Neural crest cell (in vitro differentiated cells): Measurements from ENCODE around the gene ARL4D. TPM values are rescaled to one million over a fixed set of nuclear protein-coding genes. Genes with fewer than 3 reads are reported as not detected.

ENCODE experiments used
- DNase-seq: peaks from one replicate; pipeline ENCODE4 v3.0.0; 2021; ENCODE audit warnings: low read depth, mixed read lengths, low spot score
- H3K27ac Mint-ChIP-seq: one replicate; pipeline ENCODE4 v1.8.0; 2021; ENCODE audit warnings: mild to moderate bottlenecking, mixed read lengths; ENCODE audit not compliant: unreplicated experiment
- H3K27me3 Mint-ChIP-seq: 2 replicates; pipeline ENCODE4 v1.8.0; 2021; ENCODE audit warnings: low read depth, mild to moderate bottlenecking, mixed read lengths
- H3K36me3 Mint-ChIP-seq: 2 replicates; pipeline ENCODE4 v1.8.0; 2021; ENCODE audit warnings: low read depth, mild to moderate bottlenecking, mixed read lengths
- H3K4me1 Mint-ChIP-seq: 2 replicates; pipeline ENCODE4 v1.8.0; 2021; ENCODE audit warnings: mixed read lengths
- H3K4me3 Mint-ChIP-seq: one replicate; pipeline ENCODE4 v1.8.0; 2021; ENCODE audit warnings: mild to moderate bottlenecking, mixed read lengths
- H3K9me3 Mint-ChIP-seq: 2 replicates; pipeline ENCODE4 v1.8.0; 2021; ENCODE audit warnings: mixed read lengths
- CTCF ChIP-seq: fragments of 200-600 bp; sonication (generic); conservative IDR thresholded peaks from 2 replicates; pipeline ENCODE4 v1.5.0; 2021; ENCODE audit warnings: antibody characterized with exemption, mild to moderate bottlenecking
- total RNA-seq: library from RNA; stranded (reverse); gene quantifications from 2 replicates; pipeline ENCODE4 v1.2.1, GENCODE V29; 2021

Gene ARL4D
- total RNA-seq, 1 donor from 2014 or later = 13.8 TPM

- Mint-ChIP-seq H3K4me3 (no peak overlapping the region), H3K36me3 (peaks cover 5% of the 10 kb centered on the region), H3K4me1 (no peaks in the 10 kb centered on the region), H3K27ac (no peak overlapping the region), H3K9me3 (peaks cover 2% of the 10 kb centered on the region), H3K27me3 (no peaks in the 10 kb centered on the region)
- TF ChIP-seq CTCF = no peak
- DNase-seq = no peak
These were observed 18.5 kb upstream of the ARL4D start for GRCh38 chr17:43380307-43380706.

GRCh38 chr17:43381204-43381603 lies 17.6 kb upstream of the ARL4D start:
- Mint-ChIP-seq H3K27ac (no peak overlapping the region), H3K9me3 (peaks cover 2% of the 10 kb centered on the region), H3K36me3 (peaks cover 5% of the 10 kb centered on the region), H3K27me3 (no peaks in the 10 kb centered on the region), H3K4me3 (no peak overlapping the region), H3K4me1 (no peaks in the 10 kb centered on the region)
- no peak for TF ChIP-seq CTCF
- no peak for DNase-seq

GRCh38 chr17:43381621-43382020 lies 17.2 kb upstream of the ARL4D start:
- peaks cover 5% of the 10 kb centered on the region for H3K36me3 Mint-ChIP-seq
- H3K9me3 Mint-ChIP-seq = peaks cover 2% of the 10 kb centered on the region
- no peaks in the 10 kb centered on the region for H3K27me3 Mint-ChIP-seq
- no peak for DNase-seq
- no peaks in the 10 kb centered on the region for H3K4me1 Mint-ChIP-seq
- no peak overlapping the region for H3K27ac Mint-ChIP-seq
- no peak for TF ChIP-seq CTCF
- H3K4me3 Mint-ChIP-seq = no peak overlapping the region

- H3K4me1 Mint-ChIP-seq = peaks cover 5% of the 10 kb centered on the region
These were observed 16.0 kb upstream of the ARL4D start for GRCh38 chr17:43382776-43383175.

GRCh38 chr17:43383372-43383771 lies 15.4 kb upstream of the ARL4D start:
- no peak for TF ChIP-seq CTCF
- DNase-seq = no peak
- peaks cover 9% of the 10 kb centered on the region for H3K4me1 Mint-ChIP-seq
- peak overlapping the region; percentile 1 for H3K4me3 Mint-ChIP-seq
- H3K9me3 Mint-ChIP-seq = peaks cover 2% of the 10 kb centered on the region
- no peak overlapping the region for H3K27ac Mint-ChIP-seq
- peaks cover 5% of the 10 kb centered on the region for H3K36me3 Mint-ChIP-seq
- H3K27me3 Mint-ChIP-seq = no peaks in the 10 kb centered on the region

More at GRCh38 chr17:43382776-43383175, 16.0 kb upstream of the ARL4D start:
- H3K27me3 Mint-ChIP-seq = no peaks in the 10 kb centered on the region
- no peak overlapping the region for H3K27ac Mint-ChIP-seq
- no peak for DNase-seq
- no peak for TF ChIP-seq CTCF
- peaks cover 2% of the 10 kb centered on the region for H3K9me3 Mint-ChIP-seq
- H3K4me3 Mint-ChIP-seq = no peak overlapping the region
- peaks cover 5% of the 10 kb centered on the region for H3K36me3 Mint-ChIP-seq
